ENCODE results near the gene RIMKLA.
A peak's percentile ranks its signal among the peaks of the same experiment; 100 is the strongest.

DNA sequence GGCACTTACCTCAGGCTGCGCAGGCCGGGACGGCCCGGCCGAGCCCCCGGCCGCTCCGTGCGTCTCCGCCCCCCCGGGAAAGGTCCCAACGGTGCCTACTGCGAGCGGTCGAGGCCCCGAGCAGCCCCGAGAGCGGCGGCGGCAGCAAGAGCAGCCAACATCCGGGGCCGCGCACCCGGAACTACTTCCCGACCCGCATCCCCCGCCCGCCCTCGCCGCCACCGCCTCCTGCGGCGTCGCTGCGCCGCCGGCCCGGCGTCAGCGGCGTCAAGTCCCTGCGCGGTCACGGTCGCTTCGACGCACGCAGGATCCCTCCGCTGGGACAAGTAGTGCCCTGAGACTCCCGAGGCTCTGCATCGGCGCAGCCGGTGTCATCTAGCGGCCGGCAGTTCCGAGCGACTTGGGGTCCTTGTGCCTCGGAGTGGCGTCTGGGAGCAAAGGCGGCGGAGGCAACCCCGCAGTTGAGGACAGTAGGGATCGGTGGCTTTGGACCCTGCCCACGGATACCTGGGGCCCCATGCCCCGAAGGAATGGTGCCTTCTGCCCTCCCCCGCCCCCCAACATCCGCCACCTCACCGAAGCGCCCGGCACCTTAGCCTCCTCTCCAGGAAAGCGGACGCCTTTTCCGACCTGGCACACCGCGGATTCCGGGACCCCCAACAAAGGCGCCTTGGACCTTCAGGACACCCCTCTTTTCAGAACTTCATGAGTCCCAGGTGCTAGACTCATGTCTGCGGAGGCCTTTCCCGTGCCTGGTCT, 45.4 kb upstream of the RIMKLA start, which contains the start of gene FOXJ3:
- TF ChIP-seq, protein P1, sequence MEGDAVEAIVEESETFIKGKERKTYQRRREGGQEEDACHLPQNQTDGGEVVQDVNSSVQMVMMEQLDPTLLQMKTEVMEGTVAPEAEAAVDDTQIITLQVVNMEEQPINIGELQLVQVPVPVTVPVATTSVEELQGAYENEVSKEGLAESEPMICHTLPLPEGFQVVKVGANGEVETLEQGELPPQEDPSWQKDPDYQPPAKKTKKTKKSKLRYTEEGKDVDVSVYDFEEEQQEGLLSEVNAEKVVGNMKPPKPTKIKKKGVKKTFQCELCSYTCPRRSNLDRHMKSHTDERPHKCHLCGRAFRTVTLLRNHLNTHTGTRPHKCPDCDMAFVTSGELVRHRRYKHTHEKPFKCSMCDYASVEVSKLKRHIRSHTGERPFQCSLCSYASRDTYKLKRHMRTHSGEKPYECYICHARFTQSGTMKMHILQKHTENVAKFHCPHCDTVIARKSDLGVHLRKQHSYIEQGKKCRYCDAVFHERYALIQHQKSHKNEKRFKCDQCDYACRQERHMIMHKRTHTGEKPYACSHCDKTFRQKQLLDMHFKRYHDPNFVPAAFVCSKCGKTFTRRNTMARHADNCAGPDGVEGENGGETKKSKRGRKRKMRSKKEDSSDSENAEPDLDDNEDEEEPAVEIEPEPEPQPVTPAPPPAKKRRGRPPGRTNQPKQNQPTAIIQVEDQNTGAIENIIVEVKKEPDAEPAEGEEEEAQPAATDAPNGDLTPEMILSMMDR (IDR thresholded peaks at IDR 0.05), result peak in 1 of 5 experiments; percentile 28
- no peak for TF ChIP-seq EP300 (IDR thresholded peaks at IDR 0.05; ENCODE audit: low read depth)
